GM18502 (cell line): Measurements from ENCODE around the gene MVB12A.

ENCODE experiments used
- ATAC-seq: cut with Tn5 transposase; IDR thresholded peaks from one replicate; pipeline ENCODE4 v1.9.1; 2021; ENCODE audit warnings: mild to moderate bottlenecking; ENCODE audit not compliant: unreplicated experiment, poor library complexity

MVB12A gene

DNA sequence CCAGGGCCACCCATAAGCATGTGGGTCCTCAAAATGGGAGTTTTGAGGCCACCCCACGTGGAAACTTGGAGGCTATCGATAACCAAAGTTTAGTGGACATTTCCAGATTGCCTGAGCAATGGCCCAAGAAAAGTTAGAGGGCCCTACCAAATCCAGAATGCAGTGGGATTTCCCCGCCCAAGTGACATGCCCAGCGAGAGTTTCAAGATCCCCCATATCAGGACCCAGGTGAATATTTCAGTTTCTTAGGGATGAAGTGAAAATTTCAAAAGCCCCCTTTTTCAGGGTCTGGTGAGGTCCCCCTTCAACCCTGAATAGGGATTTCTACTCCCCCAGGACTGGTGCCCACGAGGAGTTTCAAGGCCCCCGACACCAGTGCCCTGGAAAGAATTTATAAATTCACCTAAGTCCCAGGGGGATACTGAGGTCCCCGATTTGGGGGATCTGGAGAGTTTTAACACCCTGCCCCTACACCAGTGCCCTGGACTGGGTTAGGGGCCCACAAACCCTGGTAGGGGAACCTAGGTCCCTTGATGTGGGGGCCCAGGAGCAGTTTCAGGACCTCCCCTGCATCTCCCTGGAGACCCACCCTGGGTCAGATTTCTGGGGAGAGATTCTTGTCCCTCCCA lies 15.1 kb upstream of the MVB12A start:
- peak; percentile 11 for ATAC-seq

- peak; percentile 70 for ATAC-seq
Measured at GRCh38 chr19:17405250-17406045, 14.4 kb upstream of the MVB12A start, which contains the start of gene BST2. TSS of gene BST2 (minus strand) at chr19:17405630. CDS start at chr19:17405575, 55 bp downstream.

GRCh38 chr19:17406046-17406886 lies 13.6 kb upstream of the MVB12A start:
- peak; percentile 30 for ATAC-seq

GRCh38 chr19:17406887-17407196 lies 13.0 kb upstream of the MVB12A start:
- no peak for ATAC-seq

DNA sequence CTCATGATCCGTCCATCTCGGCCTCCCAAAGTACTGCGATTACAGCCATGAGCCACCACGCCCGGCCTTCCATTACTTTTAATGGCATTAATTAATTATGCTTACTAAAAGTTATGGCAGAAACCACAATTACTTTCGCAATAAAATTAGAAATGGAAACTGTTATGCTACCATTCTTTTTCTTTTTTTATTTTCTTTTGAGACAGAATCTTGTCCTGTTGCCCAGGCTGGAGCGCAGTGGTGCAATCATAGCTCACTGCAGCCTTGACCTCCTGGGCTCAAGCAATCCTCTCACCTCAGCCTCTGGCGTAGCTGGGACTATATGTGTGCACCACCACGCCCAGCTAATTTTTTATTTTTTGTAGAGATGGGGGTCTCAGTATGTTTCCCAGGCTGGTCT lies 9.9 kb upstream of the MVB12A start:
- no peak for ATAC-seq

- ATAC-seq = no peak
Measured at GRCh38 chr19:17411801-17412200, 8.0 kb upstream of the MVB12A start.

DNA sequence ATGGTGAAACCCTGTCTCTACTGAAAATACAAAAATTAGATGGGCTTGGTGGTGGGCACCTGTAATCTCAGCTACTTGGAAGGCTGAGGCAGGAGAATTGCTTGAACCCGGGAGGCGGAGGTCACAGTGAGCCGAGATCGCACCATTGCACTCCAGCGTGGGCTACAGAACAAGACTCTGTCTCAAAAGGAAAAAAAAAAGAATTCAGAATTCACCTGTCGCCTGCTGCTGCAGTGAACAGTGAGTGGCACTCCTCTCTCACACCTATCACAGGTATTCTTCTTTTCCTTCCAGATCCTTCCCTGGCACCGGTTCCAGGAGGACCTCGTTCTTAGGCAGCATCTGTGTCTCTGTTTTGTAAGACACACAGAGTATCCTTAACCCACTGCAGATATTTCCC lies 5.8 kb upstream of the MVB12A start:
- ATAC-seq = no peak

GRCh38 chr19:17415121-17415520 lies 4.7 kb upstream of the MVB12A start:
- ATAC-seq = no peak

GRCh38 chr19:17418710-17419109 lies 1.1 kb upstream of the MVB12A start:
- ATAC-seq = no peak

DNA sequence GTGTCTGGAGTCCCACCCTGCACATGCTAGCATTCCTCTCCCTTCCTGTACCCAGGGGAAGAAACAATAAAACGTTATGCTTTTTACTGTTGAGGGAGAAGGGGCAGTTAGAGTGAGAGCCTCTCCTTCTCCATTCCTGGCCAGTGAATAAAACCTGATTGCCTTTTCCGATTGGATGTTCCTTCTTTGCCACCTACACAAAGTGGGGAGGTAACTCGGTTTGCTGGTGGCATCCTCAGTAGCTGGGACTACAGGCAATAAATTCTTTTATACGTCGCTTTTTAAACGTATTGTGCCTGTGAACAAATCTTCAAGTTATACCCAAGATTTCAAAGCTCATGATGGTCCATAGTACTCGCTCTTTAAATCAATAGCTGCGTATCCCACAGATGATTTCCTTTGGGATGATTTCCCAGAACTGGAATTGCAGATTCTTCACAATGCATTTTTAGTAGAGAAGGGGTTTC lies 660 bp upstream of the MVB12A start:
- no peak for ATAC-seq

DNA sequence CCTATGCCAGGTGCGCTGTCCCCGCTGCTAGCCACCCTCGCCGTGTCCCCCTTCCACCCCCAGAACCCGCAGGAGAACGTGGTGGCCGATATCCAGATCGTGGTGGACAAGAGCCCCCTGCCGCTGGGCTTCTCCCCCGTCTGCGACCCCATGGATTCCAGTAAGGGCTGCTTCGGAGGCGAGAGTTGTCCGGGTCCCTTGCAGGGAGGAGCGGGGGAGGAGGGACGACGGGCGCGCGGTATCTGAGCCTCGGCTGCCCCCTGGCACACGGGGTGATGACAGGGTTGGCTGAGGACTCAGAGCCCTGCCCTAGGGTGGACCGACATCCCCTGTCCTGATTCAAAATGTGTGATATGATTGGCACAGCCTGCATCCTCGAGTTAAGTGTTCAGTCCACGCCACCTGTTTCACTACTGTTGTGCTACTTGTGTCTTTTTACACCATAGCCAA lies 653 bp downstream of the MVB12A start:
- peak; percentile 22 for ATAC-seq

DNA sequence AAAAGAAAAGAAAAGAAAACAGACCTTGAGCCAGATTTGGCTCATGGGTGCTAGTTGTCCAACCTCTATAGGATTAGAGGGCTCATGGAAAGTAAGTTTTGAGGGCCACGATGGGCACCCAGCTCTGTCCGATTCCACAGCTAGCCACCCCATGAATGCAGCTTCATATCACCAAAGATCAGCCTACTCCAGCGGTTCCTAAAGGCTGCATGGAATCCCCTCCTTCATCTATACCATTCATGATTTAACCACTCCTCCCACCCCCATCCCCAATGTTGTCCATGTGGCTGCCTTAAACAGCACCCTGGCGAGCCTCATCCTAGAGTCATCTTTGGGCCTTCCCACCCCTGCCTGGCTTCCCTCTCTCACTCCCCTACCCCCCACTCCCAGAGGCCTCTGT lies 2.1 kb downstream of the MVB12A start:
- ATAC-seq = no peak

DNA sequence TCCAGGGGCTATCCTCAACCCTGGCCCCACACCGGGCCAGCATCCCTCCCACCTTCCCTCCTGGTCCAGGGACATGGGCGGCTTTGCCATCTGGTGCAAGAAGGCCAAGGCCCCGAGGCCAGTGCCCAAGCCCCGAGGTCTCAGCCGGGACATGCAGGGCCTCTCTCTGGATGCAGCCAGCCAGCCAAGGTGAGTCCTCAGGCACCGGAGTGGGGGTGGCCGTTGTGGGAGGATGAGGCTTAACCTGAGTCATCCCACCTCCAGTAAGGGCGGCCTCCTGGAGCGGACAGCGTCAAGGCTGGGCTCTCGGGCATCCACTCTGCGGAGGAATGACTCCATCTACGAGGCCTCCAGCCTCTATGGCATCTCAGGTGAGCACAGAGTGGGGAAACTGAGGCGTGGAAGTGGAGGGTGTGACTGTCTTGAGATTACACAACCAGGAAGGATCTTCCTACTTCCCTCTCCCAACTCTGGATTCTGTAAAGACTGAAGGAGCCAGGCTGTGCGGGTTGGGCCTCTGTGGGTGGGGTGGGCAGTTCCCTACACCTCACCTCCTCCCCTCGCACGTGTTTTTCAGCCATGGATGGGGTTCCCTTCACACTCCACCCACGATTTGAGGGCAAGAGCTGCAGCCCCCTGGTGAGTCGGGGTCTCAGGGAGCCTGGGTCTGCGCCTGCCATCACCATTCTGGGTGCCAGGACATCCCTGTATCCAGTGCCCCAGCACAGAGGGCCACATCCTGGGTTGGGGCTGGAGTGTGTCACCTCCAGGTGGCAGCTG lies 3.8 kb downstream of the MVB12A start:
- no peak for ATAC-seq

- no peak for ATAC-seq
Measured at GRCh38 chr19:17424743-17425365, 5.0 kb downstream of the MVB12A start.

DNA sequence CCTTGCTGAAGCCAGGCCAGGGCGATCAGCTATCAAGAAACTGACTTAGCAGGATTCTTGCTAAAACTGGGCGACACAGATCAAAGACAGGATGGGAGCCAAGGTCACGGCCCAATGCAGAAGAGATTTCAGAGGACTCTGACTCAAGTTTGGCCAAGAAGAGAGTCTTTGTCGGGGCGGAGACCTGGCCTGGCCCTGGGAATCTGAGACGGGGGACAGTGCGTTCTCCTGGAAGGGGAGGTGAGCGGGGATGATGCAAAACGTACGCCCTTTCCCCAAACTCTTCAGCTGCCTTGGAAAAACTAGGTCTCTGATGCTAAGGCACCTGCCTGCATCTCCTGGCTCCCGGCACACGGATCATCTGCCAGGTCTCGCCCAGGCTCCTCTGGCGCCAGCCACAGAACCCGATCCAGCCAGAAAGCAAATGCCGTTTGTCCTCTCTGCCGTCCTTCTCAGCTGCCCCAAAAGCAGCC lies 9.8 kb downstream of the MVB12A start:
- ATAC-seq = no peak

- no peak for ATAC-seq
Measured at GRCh38 chr19:17431417-17431816, 11.6 kb downstream of the MVB12A start.

GRCh38 chr19:17435218-17435617 lies 15.4 kb downstream of the MVB12A start:
- no peak for ATAC-seq

GRCh38 chr19:17436094-17436873 lies 16.4 kb downstream of the MVB12A start:
- ATAC-seq = no peak

DNA sequence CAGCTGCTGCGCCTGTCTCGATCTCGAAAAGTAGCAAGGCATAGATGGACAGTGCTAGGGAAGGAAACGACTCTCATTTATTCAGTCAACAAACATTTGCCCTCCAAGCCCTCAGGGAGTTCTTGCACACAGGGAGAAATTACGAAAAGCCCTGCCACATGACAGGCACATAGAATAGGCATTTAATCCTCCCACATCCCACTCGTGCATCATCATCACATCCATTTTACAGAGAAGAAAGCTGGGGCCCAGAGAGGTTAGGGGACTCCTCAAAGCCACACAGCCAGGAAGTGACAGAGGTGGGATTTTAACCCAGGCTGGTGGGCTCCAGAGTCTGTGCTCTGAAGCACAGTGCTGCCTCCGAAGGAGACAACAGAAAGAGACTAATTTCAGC lies 17.0 kb downstream of the MVB12A start:
- ATAC-seq = no peak
